Measurements from ENCODE around the gene TSPYL4. TPM values are rescaled to one million over a fixed set of nuclear protein-coding genes. Genes with fewer than 3 reads are reported as not detected.

Gene TSPYL4
- total and polyA plus RNA-seq, 2 of the 8 experiments (the other 6 are each of a cell fraction or from before 2014, with no cell fraction given): 20.5 to 22.6 TPM

DNA sequence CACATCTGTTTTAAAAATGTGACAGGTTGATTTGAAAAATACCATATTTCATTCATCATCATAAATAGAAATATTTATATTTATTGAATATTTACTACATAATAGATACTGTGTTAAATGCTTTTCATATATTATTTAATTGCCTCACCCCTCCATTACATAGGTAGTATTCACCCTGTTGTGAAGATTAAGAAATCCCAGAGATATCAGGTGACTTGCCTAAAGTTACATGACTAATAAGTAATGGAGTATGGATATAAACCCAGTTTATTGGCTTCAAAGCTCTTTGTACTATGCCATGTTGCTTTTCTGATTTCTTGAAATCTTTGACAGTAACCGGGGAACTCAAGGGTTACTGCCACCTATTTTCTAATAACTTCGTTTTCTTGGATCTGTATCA is 36.0 kb upstream of the TSPYL4 start:
- H2BK12ac ChIP-seq (ENCODE audit: low read depth, low read length): no peak overlapping the region
- FAIRE-seq: no peak
- H3K79me2 ChIP-seq (ENCODE audit: control insufficient read depth in 1 of 2, insufficient read depth in 2 of 2, low read length in 2 of 2): no peaks in the 10 kb centered on the region
- no peak overlapping the region for H3K56ac ChIP-seq (replicated peaks; ENCODE audit: insufficient read length, low read depth, low read length)
- no peak overlapping the region for H3K4ac ChIP-seq (replicated peaks; ENCODE audit: insufficient read length, low read depth, low read length)
- H3K4me3 ChIP-seq (ENCODE audit: extremely low read depth in 1 of 4, insufficient read depth in 2 of 4, low read depth in 3 of 4, low read length in 4 of 4): no peak overlapping the region
- H3K18ac ChIP-seq (ENCODE audit: extremely low read depth, low read length): no peak overlapping the region
- H2BK20ac ChIP-seq (ENCODE audit: low read length): no peak overlapping the region
- 96% methylated on average over 2 of the region's 2 CpGs; no CpG with 5 or more reads in 1 of the 2 experiments for WGBS, 2 experiments (ENCODE audit: extremely low coverage in 1 of 2, insufficient coverage in 1 of 2, insufficient read length in 1 of 2, insufficient replicate concordance in 2 of 2, low coverage in 1 of 2, low lambda C conversion rate in 2 of 2, missing lambda C conversion rate in 1 of 2)
- H2AFZ ChIP-seq (ENCODE audit: low read length): no peak overlapping the region
- no peak for TF ChIP-seq MAFK (IDR thresholded peaks at IDR 0.05; ENCODE audit: low read depth, low read length)
- TF ChIP-seq RNF2 (IDR thresholded peaks at IDR 0.05; ENCODE audit: borderline replicate concordance, low read depth, low read length, missing control alignments, poor library complexity, severe bottlenecking): no peak
- TF ChIP-seq NANOG (IDR thresholded peaks at IDR 0.05; ENCODE audit: insufficient read depth, low read depth, low read length, poor library complexity, severe bottlenecking): no peak
- no peak for TF ChIP-seq FOSL1 (IDR thresholded peaks at IDR 0.05; ENCODE audit: insufficient read depth, low read depth, low read length)
- TF ChIP-seq CHD2 (IDR thresholded peaks at IDR 0.05; ENCODE audit: low read length): no peak
- no peak for TF ChIP-seq EGR1 (IDR thresholded peaks at IDR 0.05; ENCODE audit: borderline replicate concordance, low read depth, low read length)
- TF ChIP-seq TBP (IDR thresholded peaks at IDR 0.05; ENCODE audit: low read depth, low read length): no peak
- H4K5ac ChIP-seq (ENCODE audit: insufficient read length, low read depth, low read length): no peak overlapping the region
- no peak overlapping the region for H4K91ac ChIP-seq (replicated peaks; ENCODE audit: insufficient read length, low read length)
- no peak overlapping the region for H3K4me2 ChIP-seq (ENCODE audit: insufficient read depth in 1 of 2, low read depth in 2 of 2, low read length in 2 of 2)
- peaks cover 0 to 1% of the 10 kb centered on the region in 2 experiments for H4K20me1 ChIP-seq (replicated peaks in 1 of 2; ENCODE audit: control insufficient read depth in 1 of 2, insufficient read depth in 2 of 2, low read length in 2 of 2)
- no peak overlapping the region for H4K8ac ChIP-seq (ENCODE audit: extremely low read depth, insufficient read depth, low read length)
- DNase-seq (ENCODE audit: low read depth in 1 of 2, low spot score in 2 of 2): no peak
- no peaks in the 10 kb centered on the region for H3K9me3 ChIP-seq (ENCODE audit: insufficient read depth in 2 of 2, low read depth in 1 of 2, low read length in 1 of 2)
- H3K79me1 ChIP-seq (ENCODE audit: low read depth, low read length): no peaks in the 10 kb centered on the region
- H2AK5ac ChIP-seq (ENCODE audit: low read depth, low read length): no peak overlapping the region
- H3K23ac ChIP-seq (ENCODE audit: insufficient read length): no peak overlapping the region
- H3K14ac ChIP-seq (ENCODE audit: insufficient read length): no peak overlapping the region
- POLR2A ChIA-PET (ENCODE audit: partially characterized antibody): no interaction called here
- no peak overlapping the region for H3K27ac ChIP-seq (ENCODE audit: low read depth, low read length)
- H3K23me2 ChIP-seq (ENCODE audit: low read depth, low read length): no peaks in the 10 kb centered on the region
- no peak overlapping the region for H3K9ac ChIP-seq (replicated peaks in 1 of 4; ENCODE audit: extremely low read depth in 1 of 4, low read depth in 3 of 4, low read length in 3 of 4)
- no peak overlapping the region for H2BK5ac ChIP-seq (ENCODE audit: low read depth, low read length)
- no peaks in the 10 kb centered on the region for H3K27me3 ChIP-seq (replicated peaks in 1 of 4; ENCODE audit: control insufficient read depth in 3 of 4, extremely low read depth in 1 of 4, insufficient read depth in 3 of 4, low read length in 3 of 4)
- no peaks in the 10 kb centered on the region for H3K4me1 ChIP-seq (replicated peaks in 1 of 4; ENCODE audit: control insufficient read depth in 3 of 4, insufficient read depth in 4 of 4, low read length in 3 of 4)
- H3K36me3 ChIP-seq (ENCODE audit: control insufficient read depth in 2 of 4, insufficient read depth in 4 of 4, low read length in 3 of 4): no peaks in the 10 kb centered on the region
- H2BK15ac ChIP-seq (ENCODE audit: low read length): no peak overlapping the region
- CTCF ChIA-PET (ENCODE audit: partially characterized antibody): interaction anchor here (0.8 to 3.4 kb wide), 10 partner anchors 20 to 263 kb away, joined by 3 to 25 read pairs (median 4); partner anchors contain the start of gene CALHM4
- H2BK120ac ChIP-seq (replicated peaks; ENCODE audit: low read depth, low read length): no peak overlapping the region
